Medulla oblongata (tissue), 1 donor: ENCODE data around the gene PLEKHA5.

ENCODE experiments used
- DNase-seq: peaks from one replicate; pipeline ENCODE4 v3.0.0-alpha.2; 2015; ENCODE audit errors: extremely low spot score

PLEKHA5 gene

DNA sequence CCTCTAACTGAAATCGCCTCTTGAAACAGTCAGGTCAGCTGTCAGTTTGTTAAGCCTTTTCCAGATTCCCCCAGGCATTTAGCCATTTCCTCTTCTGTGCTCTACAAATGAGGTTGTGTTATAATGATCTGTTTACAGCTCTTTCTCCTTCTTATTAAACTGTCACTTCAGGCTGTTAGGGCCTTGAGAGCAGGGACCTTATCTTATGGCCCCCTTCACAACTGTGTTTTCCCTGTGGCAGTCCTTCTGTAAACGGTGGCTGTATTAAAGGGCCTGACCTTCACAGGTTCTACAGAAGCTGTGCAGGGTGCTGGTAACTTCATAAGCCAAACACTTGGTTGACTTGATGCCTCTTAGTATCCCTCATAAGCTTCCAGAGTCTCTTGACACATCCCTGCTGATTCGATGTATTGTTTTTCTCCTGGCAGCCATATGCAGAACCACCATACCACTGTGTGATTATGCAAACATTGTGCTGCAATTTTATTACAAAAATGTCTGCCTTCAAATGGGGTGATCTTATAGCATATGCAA, 104.7 kb downstream of the PLEKHA5 start:
- DNase-seq, result no peak

DNA sequence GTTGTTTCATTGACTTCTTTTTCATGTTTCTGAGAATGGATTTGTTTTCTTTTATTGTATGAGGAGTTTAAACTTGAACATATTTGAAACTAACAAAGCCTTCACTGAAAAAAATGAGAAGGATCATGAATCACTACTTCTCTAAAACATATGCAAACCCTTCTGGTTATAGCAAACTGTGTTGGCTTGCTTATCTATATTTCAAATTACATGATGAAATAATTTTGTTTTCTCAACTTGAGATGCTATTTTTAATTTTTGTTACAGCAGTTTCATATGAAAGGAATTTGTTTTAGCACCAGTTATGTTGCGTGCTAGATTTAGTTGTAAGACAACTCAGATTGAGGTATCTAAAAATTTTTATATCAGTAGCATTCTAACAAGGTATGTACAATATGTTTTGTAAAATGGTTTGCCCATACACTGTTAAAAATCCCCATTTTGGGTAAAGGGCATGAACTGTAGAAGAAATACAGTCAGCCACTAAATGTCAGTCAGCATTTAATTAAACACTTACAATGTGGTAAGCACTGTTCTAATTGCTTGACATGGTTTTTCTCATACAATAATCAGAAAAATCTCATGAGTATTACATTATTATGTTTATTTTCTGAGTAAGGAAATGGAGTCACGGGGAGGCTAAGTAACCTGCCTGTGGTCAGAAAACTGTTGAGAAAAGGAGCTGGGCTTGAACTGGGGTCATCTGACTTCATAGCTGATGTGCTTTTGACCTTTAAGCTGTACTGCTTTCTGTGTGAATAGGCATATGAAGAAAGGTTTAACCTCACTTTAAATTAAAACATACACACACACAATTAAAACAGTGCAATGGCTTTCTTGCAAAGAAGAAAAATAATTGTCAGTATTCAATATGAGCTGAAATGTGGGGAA, 105.7 kb downstream of the PLEKHA5 start:
- DNase-seq, result no peak

DNA sequence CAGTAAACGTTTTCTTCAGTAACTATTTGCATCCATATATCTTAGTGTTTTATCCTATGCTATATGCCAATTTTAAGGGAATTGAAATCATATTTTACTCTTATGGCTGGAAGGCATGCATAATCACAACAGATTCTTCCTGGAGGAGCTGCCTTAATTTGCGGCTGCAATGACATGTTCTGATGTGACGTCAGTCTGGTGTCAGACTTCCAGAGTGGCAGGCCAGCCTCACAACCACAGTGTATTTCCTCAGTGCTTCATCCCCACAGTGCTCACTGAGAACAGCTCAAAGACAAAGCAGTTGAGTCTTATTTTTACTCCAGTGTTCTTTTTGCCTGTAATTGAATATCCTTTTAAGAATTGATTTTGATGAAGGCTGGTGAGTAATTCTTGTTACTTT, 107.1 kb downstream of the PLEKHA5 start:
- DNase-seq, result no peak

DNA sequence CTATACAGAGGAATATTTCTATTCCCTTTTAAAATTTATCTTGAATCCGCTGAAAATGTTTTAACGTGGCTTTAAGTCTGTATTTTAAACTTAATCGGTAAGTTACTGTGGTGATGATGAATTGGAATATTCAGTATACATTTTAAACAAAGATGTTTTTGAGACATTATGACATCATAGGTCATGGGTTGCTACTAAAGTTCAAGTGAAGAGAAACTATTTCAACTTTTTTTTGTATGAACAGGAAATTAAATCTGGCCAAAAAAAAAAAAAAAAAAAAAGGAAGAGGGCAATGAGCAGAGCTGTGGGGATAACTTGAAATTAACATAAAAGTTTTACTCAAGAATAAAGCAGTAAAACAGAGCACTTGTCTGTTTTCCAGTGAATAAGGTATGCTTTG, 109.0 kb downstream of the PLEKHA5 start:
- DNase-seq, result no peak

DNA sequence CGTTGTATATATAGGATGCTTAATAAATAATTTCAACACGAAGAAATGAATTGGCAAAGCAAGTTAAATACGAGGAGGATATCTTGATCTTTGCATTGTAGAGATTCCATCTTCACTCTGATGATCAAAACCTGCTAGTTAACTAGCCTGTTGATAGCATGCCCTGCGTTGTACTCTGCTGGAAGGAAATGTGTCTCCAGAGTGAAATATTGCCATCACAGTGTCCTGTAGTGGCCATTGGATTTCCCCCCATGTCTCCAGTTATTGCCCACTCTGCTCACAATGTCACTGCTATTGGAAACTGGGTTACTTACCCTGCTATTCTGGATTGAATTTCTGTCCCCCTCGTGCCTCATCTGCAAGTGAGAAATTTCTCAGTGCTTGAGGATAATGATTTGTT, 109.6 kb downstream of the PLEKHA5 start:
- no peak for DNase-seq

DNA sequence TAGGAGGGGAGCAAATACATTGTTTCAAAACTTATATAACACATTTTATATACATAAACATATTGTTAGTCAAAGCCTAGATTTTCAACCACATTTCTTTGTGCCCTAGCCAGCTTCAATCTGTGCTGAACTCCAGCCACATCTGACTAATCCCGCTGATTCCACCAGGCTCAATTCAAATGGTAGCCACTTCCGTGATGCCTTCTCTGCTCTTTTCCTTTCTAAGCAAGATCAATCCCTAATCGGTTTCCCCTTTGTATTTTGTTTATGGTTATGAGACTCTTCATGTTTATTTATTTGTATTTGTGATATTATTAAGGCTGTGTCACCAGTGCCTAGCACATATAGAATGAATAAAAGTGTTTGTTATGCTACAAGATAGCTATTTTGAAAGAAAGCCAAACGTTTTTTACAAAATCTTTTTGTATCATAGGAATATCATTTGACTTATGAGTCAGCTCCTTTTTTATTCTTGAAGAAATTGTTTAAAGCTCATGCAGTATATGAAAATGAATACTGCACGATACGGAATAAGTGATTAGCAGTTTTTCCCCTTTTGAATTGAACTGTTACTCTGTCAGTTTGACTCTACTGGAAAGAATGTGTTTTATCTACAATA, 110.2 kb downstream of the PLEKHA5 start:
- DNase-seq, result no peak

- no peak for DNase-seq
These were observed 113.0 kb downstream of the PLEKHA5 start for GRCh38 chr12:19242581-19242980.

DNA sequence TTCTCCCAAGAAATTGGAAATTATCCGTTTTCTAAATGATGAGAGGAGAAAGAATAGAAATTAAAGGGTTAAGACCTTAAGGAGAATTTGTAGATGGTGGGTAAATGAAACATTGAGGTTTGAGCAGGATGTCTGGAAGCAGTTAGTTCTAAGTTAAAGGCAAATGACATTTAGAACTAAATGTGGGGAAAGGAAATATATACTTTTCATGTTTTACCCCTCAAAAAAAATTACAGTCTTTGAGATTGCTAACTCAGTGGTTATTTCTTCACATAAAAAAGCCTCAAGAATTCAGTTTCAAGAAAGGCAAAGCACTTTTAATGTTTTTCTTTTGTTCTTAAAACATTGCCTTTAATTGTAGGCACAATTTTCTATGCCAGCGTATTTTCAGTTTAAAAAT, 114.0 kb downstream of the PLEKHA5 start:
- no peak for DNase-seq

DNA sequence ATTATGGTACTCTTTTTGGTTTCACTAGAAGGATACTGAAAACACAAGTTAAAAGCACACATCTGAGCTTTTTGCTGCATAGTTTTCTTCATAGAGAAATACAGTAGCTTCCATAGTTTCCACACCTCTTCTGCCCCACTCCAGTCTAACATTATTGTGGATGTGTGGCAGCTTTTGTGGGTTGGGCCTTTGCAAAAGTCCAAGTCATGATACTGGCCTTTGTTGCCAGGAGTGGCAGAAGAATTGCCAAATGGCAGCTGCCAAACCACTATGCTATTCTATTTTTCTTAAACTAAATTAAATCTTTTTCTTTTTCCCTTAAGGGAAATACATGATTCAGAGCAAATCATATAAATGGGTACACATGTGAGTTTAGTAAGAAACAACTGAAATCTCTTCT, 114.8 kb downstream of the PLEKHA5 start:
- peak; percentile 48 for DNase-seq

- DNase-seq, result no peak
These were observed 115.6 kb downstream of the PLEKHA5 start for GRCh38 chr12:19245106-19245505.

- no peak for DNase-seq
These were observed 116.1 kb downstream of the PLEKHA5 start for GRCh38 chr12:19245666-19246065.

- no peak for DNase-seq
These were observed 117.4 kb downstream of the PLEKHA5 start for GRCh38 chr12:19246933-19247332.

- no peak for DNase-seq
These were observed 119.5 kb downstream of the PLEKHA5 start for GRCh38 chr12:19248929-19249602.

DNA sequence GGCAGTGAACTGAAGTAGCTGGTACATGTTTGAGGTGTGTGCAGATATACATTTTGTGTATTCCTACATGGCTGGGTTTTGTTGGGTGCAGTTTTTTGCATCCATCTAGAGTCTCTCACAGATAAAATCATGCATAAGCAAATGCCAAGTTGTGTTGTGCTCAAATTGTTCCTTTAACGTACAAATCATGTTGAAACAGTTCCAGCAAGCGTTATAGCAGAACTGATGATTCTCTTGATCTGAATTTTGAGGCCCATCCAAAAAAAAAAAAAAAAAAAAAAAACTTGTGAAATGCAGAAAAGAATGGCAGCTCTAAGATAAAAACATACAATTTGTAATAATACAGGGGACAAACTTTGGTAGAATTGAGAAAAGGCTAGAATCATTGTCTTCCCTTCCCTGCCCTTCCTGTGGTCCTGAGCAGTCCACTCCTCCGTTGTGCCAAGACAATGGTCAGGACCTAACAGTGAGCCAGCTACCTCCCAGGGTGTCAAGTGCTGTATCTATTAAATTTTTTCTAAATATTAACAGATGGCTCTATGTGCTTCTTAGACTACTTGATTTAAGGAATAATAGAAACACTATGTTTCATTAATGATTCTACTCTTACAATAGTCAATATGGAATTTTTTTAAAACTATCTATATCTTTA, 122.1 kb downstream of the PLEKHA5 start:
- DNase-seq, result no peak

DNA sequence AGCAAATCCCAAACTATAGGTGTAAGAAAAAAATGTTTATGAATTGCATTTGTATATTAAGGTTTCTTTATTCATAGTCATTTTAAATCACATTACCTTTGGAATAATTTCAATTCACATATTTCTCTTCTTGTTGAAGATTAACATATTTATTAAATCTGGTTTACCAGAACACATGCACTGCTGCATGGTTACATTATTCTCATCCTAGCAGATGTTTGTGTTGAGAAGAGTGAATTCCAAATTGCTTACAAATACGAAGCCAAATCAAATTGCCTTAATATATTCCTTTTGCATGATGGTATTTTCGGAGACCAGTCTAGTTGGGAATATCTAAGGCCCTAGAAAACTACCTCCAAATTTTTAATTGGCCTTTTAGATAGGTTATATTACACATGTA, 130.6 kb downstream of the PLEKHA5 start:
- DNase-seq, result no peak

DNA sequence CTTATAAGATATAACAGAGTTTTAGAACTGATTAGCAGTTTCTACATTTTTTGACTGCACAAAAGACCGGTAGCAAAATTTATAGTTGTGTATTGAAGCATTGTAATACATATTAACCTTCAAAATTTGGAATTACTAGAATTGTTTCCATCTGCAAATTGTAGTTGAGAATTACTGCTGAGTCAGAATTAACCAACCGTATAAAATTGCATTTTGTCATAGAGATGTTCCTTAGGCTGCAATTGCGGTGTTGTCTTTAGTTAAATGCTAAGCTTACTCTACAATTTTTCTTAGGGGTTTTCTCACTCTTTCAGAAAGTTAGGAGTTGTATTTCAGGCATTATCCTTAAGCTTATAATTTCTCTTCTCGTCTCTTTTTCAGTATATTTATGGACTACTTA, 132.2 kb downstream of the PLEKHA5 start:
- no peak for DNase-seq

- no peak for DNase-seq
These were observed 134.1 kb downstream of the PLEKHA5 start for GRCh38 chr12:19263672-19264071.

GRCh38 chr12:19273482-19274330, 144.2 kb downstream of the PLEKHA5 start:
- peak; percentile 32 for DNase-seq

- no peak for DNase-seq
These were observed 147.2 kb downstream of the PLEKHA5 start for GRCh38 chr12:19276767-19277166.

DNA sequence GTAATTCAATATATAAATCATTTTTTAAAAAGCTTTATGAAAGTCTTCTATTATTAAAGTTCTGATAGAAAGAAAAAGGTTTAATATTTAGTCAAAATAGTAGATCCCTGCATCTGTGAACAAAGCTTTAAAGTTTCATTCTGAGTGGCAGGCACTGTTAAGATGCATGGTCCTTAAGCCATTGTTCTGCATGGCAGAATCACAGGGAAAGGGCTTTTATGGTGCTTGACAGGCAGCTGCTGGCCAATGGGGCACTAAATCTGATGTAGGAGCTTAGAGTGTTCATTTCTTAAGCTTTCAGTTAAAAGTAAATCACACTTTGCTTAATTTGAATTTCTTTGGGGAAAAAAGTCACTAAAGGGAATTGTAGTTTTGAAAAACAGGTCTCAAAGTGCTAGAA, 148.2 kb downstream of the PLEKHA5 start:
- no peak for DNase-seq

DNA sequence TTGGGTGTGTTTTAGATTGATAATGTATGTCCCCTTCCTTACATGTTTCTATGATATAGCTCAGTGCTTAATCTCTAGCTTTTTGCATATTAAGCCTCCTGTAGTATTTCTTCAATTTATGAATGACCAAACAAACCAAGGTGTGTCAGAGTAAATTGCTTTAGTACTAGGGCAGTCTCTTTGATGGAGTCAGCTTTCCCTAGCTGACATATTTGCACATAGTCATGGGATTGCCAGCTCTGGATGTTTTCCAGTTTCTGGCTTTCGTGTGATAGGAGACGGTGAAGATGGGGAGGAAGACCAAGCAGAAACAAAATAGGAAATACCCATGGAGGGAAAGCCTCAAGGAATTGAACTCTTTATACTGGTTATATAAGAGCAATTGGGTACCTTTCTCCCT, 148.9 kb downstream of the PLEKHA5 start:
- no peak for DNase-seq
